ENCODE results near the gene OLIG1. TPM values are rescaled to one million over a fixed set of nuclear protein-coding genes. Genes with fewer than 3 reads are reported as not detected.

The OLIG1 gene
- total and polyA plus RNA-seq, 2 of the 8 experiments (the other 6 are each of a cell fraction or from before 2014, with no cell fraction given): 0.65 to 1.2 TPM

- Histone ChIP-seq H2BK5ac (ENCODE audit: low read depth, low read length) (no peak overlapping the region), H3K9ac (replicated peaks in 1 of 4; ENCODE audit: extremely low read depth in 1 of 4, low read depth in 3 of 4, low read length in 3 of 4) (no peak overlapping the region), H3K56ac (replicated peaks; ENCODE audit: insufficient read length, low read depth, low read length) (no peak overlapping the region), H3K9me3 (ENCODE audit: insufficient read depth in 2 of 2, low read depth in 1 of 2, low read length in 1 of 2) (no peaks in the 10 kb centered on the region), H3K18ac (ENCODE audit: extremely low read depth, low read length) (no peak overlapping the region), H4K5ac (ENCODE audit: insufficient read length, low read depth, low read length) (no peak overlapping the region), H3K4ac (replicated peaks; ENCODE audit: insufficient read length, low read depth, low read length) (no peak overlapping the region), H3K23ac (ENCODE audit: insufficient read length) (no peak overlapping the region), H3K27me3 (replicated peaks in 1 of 4; ENCODE audit: control insufficient read depth in 3 of 4, extremely low read depth in 1 of 4, insufficient read depth in 3 of 4, low read length in 3 of 4) (no peaks in the 10 kb centered on the region), H2AFZ (ENCODE audit: low read length) (no peak overlapping the region), H3K23me2 (ENCODE audit: low read depth, low read length) (no peaks in the 10 kb centered on the region; the same call in 1 of the 2 replicates), H3K79me2 (ENCODE audit: control insufficient read depth in 1 of 2, insufficient read depth in 2 of 2, low read length in 2 of 2) (no peaks in the 10 kb centered on the region), H2BK120ac (replicated peaks; ENCODE audit: low read depth, low read length) (no peak overlapping the region), H3K4me3 (ENCODE audit: extremely low read depth in 1 of 4, insufficient read depth in 2 of 4, low read depth in 3 of 4, low read length in 4 of 4) (no peak overlapping the region), H4K91ac (replicated peaks; ENCODE audit: insufficient read length, low read length) (no peak overlapping the region), H2BK15ac (ENCODE audit: low read length) (no peak overlapping the region), H3K4me2 (ENCODE audit: insufficient read depth in 1 of 2, low read depth in 2 of 2, low read length in 2 of 2) (no peak overlapping the region), H2BK12ac (ENCODE audit: low read depth, low read length) (no peak overlapping the region), H2AK5ac (ENCODE audit: low read depth, low read length) (no peak overlapping the region), H4K20me1 (replicated peaks in 1 of 2; ENCODE audit: control insufficient read depth in 1 of 2, insufficient read depth in 2 of 2, low read length in 2 of 2) (no peaks in the 10 kb centered on the region), H2BK20ac (ENCODE audit: low read length) (no peak overlapping the region), H3K27ac (ENCODE audit: low read depth, low read length) (no peak overlapping the region), H3K36me3 (ENCODE audit: control insufficient read depth in 2 of 4, insufficient read depth in 4 of 4, low read length in 3 of 4) (no peaks in the 10 kb centered on the region), H3K79me1 (ENCODE audit: low read depth, low read length) (no peaks in the 10 kb centered on the region), H3K14ac (ENCODE audit: insufficient read length) (no peak overlapping the region), H4K8ac (ENCODE audit: extremely low read depth, insufficient read depth, low read length) (no peak overlapping the region), H3K4me1 (replicated peaks in 1 of 4; ENCODE audit: control insufficient read depth in 3 of 4, insufficient read depth in 4 of 4, low read length in 3 of 4) (no peaks in the 10 kb centered on the region)
- ChIA-PET POLR2A (ENCODE audit: partially characterized antibody) (no interaction called here), CTCF (ENCODE audit: partially characterized antibody) (interaction anchor here (1.7 kb wide), 1 partner anchor 9 kb away, joined by 6 read pairs; no protein-coding TSS in a partner anchor)
- FAIRE-seq (no peak), DNase-seq (ENCODE audit: low read depth in 1 of 2, low spot score in 2 of 2) (no peak)
- TF ChIP-seq SAP30 (IDR thresholded peaks at IDR 0.05; ENCODE audit: insufficient read depth, insufficient replicate concordance, low read length) (no peak), SUZ12 (IDR thresholded peaks at IDR 0.05; ENCODE audit: low read length) (no peak), POLR2AphosphoS5 (IDR thresholded peaks at IDR 0.05; ENCODE audit: low read depth, low read length) (no peak), CEBPB (IDR thresholded peaks at IDR 0.05; ENCODE audit: low read depth, low read length) (no peak), EZH2 (IDR thresholded peaks at IDR 0.05; ENCODE audit: low read depth, low read length, severe bottlenecking) (no peak), ZNF274 (IDR thresholded peaks at IDR 0.05; ENCODE audit: borderline replicate concordance, extremely low read depth, low read length) (no peak), GABPA (IDR thresholded peaks at IDR 0.05; ENCODE audit: borderline replicate concordance, insufficient read depth, low read length) (no peak), JUN (IDR thresholded peaks at IDR 0.05; ENCODE audit: low read depth, low read length) (no peak)
- TF ChIP-seq, protein P1, sequence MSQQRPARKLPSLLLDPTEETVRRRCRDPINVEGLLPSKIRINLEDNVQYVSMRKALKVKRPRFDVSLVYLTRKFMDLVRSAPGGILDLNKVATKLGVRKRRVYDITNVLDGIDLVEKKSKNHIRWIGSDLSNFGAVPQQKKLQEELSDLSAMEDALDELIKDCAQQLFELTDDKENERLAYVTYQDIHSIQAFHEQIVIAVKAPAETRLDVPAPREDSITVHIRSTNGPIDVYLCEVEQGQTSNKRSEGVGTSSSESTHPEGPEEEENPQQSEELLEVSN (IDR thresholded peaks at IDR 0.05): no peak
- TF ChIP-seq, protein P2, sequence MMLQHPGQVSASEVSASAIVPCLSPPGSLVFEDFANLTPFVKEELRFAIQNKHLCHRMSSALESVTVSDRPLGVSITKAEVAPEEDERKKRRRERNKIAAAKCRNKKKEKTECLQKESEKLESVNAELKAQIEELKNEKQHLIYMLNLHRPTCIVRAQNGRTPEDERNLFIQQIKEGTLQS (IDR thresholded peaks at IDR 0.05; ENCODE audit: insufficient read depth, low read depth, low read length): no peak
- WGBS, 2 experiments (ENCODE audit: extremely low coverage in 1 of 2, insufficient coverage in 1 of 2, insufficient read length in 1 of 2, insufficient replicate concordance in 2 of 2, low coverage in 1 of 2, low lambda C conversion rate in 2 of 2, missing lambda C conversion rate in 1 of 2): 74% methylated on average over 5 of the region's 5 CpGs; no CpG with 5 or more reads in 1 of the 2 experiments
These were observed 18.4 kb downstream of the OLIG1 start for GRCh38 chr21:33088384-33088783.

Measured in H1 (cell line).